Cerebellar cortex (tissue), 1 donor: ENCODE measurements around the gene PTGER1.
A peak's percentile ranks its signal among the peaks of the same experiment; 100 is the strongest.

Experiments
- DNase-seq: peaks from one replicate; pipeline ENCODE4 v3.0.0-alpha.2; 2015; ENCODE audit warnings: low spot score

Gene PTGER1

DNA sequence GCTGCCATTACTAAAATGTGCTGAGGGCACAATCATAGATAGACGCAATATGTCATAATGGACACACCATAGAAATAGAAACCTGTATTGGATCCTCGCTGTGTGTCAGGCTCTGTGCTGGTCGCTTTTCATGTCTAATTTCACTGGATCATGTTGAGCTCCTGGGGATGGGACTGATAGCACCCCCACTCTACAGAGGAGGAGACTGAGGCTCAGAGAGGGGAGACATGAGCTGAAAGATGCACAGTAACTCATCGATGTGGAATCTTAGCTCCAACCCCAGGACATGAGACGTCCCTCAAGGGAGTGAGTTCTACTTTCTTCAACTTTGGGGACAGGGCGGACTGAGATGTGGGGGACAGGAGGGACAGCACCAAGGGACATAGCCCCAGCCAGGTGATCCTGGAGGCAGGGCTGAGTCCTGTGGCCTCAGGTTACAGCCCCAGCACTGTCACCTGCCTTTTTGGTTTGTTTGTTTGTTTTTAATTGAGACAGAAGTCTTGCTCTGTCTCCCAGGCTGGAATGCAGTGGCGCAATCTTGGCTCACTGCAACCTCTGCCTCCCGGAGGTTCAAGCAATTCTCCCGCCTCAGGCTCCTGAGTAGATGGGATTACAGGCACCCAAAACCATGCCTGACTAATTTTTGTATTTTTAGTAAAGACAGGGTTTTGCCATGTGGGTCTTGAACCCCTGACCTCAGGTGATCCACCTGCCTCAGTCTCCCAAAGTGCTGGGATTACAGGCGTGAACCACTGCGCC lies 27.4 kb upstream of the PTGER1 start:
- DNase-seq = no peak

DNA sequence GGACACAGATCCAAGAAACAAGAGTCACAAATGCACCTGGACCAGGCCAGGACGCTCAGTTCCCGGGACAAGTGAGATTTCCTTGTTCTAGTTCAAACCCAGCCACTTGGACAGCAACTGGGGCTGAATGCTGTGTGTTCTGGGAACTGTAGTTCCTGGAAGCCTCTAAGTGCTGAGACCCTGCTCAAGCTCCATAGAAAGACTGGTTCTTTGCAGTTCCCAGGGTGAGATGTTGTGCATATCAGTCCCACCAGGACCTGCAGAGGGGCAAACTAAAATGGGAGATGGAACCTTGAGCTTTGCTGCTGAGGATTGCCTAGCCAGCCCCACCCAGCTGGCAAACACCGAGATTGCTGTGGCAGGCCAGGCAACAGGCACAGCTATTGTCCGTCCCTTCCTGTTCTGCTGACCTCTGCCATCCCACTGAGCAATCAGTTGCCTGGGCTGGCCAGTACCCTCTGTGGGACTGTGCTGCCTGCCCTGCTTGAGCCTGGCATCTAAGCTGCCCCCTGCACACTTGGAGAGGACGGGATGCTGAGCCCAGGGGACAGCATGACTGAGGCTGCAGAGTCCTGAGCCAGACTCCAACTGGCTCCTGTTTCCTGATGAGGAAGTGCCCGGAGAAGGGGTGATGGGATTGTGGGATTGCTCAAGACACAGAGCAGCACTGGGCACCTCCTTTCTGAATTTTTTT lies 22.2 kb upstream of the PTGER1 start:
- DNase-seq = peak; percentile 67

DNA sequence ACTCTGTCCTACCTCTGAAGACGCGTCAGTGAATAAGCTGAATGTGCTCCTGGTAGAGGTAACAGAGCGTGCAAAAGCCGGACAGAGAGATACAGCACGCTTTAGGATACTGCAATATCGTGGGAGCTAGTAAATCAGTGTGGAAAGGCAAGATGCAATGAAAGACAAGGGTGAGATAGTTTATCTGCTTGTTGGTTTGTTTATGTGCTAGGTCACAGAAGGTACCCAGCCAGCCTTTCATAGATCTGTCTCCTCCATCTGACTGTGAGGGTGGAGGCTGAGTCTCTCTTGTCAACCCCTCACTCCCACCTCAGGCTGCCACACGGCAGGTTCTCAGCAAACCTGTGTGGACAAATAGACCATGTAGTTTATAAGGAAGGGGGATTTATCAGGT lies 21.7 kb upstream of the PTGER1 start:
- DNase-seq = peak; percentile 62

DNA sequence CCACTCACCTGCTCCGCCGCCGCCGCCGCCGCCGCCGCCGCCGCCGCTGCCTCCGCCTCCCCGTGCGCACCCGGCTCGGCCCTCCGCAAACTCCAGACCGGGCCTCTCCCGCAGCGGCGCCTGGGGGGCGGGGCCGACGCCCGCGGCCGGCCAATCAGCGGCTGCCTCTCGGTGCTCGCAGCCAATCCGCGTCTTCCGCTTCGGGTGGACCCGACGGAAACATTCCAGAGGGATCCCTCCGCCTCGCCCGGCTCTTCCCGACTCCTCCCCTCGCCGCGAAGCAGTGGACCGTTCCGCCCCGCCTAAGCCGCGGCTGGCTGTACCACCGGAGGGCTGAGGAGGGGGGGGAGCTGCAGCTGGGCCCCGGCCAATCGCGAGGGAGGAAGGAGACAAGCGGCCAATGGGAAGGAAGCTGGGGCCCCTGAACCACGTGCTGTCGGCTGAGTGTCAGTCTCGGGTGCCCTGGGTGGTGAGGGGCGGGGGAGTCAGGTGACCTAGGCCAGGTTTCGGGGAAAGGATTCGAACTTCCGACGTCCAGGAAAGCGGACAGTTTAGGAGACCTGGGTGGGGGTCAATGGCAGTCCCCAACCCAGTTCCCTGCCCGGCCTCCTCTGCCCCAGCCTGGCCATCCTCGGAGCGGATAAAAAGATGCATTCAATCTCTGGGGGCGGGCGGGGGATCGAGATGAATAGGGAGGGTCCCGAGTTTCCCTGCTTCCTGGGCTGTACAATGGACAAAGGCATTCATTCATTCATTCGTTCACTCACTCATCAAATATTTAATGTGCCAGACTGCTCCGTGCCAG lies 21.1 kb upstream of the PTGER1 start, which contains the start of gene GIPC1:
TSS of gene GIPC1 (minus strand) at position 99 of the 805 bp plus-strand sequence. CDS start 13,151 bp downstream, outside the sequence.
- peak; percentile 98 for DNase-seq

DNA sequence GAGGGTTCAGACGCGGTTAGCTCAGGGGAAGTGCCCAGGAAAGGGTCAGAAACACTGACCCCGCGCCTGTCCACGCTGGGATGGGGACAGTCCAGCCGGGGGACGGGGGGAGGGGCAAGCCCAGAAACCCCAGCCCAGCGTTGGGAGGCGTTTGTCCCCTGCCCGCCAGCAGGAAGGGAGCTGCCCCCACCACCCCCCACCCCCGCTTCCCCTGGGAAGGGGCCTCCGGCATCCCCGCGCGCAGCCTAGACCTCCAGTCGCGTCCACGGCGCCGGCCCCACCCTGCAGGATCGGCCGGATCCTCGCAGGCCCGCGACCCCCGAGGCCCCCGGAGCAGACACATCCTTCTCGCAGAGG lies 20.5 kb upstream of the PTGER1 start:
- no peak for DNase-seq

DNA sequence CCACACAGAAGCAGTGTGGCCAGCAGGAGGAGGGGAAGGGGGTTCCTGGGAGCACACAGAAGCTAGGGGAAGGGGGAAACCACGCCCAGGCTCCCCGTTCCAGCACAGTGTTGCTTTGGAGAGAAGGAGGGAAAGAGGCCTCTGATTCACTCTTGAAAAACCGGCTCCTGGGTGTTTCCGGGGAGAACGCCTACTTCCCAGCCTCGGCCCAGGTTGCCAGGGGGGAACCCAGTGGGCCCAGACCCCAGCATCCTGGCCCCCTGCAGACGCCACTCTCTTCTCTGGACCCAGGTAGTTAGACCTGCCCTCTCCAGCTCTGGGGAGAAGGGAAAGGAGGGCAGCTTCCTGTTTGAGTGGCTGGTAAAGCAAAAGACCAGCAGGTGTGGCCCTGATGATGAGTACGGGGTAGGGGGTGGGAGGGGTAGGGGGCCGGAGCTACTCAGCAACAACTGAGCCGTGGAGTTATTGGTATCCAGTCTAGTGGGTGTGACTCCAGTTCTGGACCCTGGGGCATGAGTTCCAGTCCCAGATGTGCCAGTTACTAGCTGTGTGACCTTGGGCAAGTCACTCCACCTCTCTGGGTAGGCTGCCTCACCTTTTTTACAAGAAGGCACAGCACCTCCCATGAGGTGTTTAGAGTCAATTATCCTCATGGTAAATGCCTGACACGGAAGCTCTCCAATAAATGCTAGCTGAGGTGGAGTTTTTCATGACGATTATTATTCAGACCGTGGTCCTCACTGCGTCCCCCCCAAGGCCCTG lies 19.9 kb upstream of the PTGER1 start:
- no peak for DNase-seq

DNA sequence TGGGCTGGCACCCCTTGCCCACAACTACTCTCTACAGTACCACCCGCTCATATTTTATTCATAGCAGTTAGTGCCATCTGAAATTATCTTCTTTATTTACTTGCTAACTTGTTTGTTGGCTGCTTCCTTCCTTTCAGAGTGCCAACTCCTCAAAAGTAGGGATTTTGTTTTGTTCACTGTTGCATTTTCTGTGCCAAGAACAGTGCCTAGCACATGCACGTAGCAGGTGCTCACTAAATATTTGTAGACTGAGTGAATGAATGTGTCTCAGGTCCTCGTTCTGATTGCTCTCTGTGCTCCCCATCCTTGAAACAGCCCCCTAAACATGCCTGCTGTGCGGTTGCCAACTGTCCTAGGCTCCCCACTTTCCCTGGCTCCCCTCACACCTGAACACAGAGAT lies 19.3 kb upstream of the PTGER1 start:
- DNase-seq = no peak

DNA sequence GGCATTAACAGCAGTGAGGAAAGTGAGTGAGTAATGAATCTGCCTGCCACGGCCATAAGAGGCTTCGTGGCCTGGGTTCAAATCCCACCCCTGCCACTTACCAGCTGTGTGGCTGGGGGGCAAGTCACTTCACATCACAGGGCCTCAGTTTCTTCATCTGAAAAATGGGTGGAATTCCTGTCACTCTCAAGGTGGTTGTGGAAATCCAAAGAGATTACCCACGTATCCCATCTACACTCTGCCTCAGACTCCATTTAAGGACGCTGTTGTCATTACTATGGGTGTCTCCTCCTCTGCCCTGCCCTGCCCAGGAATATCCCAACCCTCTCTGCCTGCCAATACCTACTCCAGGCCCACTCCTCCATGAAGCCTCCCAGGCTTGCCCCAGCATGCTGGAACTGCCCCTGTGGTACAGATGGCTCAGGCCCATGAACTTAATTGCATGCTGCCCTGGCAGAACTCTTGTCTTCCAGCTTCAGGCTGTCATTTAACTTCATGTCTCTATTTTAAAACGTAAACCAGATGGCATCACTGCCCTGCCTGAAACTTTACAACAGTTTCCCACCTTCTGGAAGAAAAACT lies 17.7 kb upstream of the PTGER1 start:
- DNase-seq = no peak

DNA sequence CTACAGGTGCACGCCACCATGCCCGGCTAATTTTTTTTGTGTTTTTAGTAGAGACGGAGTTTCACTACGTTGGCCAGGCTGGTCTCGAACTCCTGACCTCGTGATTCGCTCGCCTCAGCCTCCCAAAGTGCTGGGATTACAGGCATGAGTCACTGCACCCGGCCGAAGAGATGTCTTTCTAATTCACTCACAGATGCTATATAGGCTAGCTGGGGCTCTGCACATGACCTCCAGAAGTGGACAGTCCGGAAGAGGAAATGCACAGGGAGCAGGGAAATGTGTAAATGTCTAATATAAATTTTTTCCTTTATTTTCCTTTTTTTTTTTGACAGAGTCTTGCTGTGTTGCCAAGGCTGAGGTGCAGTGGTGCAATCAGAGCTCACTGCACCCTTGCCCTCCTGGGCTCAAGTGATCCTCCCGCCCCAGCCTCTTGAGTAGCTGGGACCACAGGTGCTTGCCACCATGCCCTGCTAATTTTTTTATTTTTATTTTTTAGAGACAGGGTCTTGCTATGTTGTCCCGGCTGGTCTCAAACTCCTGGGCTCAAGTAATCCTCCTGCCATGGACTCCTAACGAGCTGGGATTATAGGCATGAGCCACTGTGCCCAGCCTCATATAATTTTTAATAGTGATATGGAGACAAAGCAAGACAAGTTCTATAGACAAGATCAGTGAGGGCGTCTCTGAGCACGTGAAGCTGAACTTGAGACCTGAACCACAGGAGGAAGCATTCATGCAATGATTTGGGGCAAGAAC lies 12.4 kb upstream of the PTGER1 start:
- DNase-seq = no peak

DNA sequence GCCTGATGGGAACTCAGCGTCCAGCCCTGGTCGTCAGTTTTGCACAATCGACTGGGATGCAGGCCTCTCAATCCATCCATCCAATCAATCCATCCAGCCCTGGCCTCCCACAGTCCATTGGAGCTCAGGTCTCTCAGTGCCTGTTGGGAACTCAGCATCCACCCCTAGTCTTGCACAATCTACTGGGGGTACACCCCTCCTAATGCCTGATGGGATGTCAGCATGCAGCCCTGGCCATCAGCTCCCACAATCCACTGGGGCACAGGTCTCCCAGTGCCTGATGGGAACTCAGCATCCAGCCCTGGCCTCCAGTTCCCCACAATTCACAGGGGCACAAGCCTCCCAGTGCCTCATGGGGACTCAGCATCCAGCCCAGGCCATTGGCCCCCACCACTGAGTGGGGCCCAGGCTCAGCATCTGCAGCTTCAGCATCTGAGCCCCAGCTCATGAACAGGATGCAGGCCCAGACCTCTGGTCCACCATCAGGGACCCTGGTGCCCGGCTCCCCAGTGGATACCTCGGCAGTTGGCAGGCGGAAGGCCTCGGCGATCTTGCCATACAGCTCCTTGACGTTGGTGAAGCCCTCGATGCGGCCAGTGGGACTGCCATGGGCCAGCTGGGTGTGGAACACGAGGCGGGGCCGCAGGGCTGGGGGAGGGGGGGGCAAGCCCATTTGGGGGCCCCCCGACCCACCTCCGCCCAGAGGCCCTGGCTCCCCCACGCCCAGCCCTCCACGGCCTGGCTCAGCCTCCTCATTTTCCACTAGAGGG lies 7.2 kb upstream of the PTGER1 start:
- no peak for DNase-seq

DNA sequence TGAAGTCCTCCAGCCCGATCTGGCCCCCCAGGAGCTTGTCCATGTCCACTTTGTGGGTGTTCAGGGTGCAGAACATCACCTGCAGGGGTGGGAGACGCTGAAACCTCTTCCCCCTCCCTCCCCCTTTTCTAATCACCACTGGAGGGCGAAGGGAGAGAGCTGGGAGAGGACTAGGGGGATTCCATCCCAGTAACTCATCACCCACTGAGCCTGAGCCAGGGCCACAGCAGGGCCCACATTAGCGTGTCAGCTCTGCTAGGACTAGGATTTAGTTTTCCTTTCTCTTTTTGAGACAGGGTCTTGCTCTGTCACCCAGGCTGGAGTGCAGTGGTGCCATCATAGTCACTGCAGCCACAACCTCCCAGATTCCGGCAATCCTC lies 5.5 kb upstream of the PTGER1 start:
- DNase-seq = no peak

DNA sequence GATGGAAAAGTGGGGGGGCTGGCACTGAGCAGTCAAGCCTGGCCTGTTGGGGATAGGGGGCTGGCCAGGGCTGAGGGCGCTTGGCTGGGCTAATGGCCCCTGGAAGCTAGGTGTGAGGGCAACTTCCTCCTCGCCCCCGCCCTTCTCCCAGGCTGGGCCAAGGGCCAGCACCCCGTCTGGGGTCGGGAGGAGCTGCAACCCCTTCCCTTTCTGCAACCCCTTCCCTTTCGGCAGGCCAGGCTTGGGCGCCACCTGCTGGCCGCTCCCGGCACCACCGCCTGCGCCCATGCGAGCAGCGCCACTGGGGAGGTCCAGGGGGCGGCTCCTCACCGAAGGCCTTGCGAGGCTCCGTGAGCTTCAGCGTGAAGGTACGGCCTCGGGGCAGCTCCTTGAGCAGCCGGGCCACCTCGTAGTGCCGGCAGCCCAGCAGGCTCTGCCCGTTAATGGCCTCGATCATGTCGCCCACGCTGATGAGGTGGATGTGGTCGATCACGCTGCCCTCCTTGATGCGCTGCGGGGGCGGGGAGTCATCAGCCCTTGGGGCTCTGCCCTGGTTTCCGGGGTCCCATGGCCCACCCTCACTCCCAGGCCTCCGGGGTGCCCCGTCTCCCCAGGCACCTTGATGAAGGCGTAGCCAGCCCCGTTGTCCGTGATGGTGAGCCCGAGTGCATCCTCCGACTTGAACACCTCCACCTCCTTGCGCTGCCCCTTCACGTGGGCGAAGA lies 5.0 kb upstream of the PTGER1 start:
- DNase-seq = peak; percentile 62

DNA sequence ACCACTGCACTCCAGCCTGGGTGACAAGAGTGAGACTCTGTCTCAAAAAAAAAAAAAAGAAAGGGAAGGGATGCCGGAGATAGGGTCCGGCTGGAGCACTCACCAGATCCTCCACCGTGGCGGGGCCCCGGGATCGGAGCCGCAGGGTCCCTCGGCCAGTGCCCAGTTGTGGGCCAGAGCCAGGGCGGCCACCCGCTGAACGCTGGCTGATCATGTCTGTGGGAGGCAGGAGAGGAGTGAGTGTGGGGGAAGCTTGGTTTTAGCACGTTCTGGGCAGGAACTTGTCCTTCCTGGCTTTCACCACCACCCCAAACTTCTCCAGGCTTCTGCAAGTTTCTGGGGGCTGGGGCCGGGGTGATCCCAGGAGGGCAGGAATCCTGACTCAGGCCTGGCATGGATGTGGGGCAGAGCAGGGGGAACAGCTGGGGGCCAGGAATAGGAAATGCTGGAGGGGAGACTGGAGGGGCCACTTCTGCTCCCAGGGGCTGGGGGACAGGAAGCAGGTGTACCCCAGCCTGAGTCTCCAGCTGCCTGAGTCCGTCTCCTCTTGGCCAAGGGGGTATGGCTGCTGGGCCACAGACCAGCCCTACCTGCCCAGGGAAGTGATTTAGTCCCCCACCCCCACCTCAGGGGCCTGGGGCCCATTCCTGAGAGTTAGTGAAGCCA lies 4.3 kb upstream of the PTGER1 start:
- no peak for DNase-seq

DNA sequence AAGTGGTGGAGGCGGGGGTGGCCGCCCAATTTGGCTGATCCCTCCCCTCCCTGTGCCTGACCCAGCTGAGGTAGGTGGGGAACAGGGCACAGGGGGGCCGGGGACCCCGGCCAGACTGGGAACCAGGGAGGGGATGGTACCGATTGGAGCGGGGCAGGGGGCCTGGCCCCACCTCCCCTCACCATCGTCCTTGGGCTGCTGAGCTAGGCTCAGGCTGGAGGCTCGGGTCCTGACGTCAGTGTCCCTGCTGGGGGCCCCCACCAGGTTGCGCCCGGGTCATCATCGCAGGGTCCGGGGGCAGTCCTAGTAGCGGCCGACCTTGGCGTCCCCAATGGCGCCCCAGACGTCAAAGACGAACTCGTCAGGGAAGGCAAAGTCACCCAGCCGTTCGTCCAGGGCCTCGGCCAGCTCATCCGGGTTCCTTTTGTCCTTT lies 3.0 kb upstream of the PTGER1 start:
- no peak for DNase-seq

DNA sequence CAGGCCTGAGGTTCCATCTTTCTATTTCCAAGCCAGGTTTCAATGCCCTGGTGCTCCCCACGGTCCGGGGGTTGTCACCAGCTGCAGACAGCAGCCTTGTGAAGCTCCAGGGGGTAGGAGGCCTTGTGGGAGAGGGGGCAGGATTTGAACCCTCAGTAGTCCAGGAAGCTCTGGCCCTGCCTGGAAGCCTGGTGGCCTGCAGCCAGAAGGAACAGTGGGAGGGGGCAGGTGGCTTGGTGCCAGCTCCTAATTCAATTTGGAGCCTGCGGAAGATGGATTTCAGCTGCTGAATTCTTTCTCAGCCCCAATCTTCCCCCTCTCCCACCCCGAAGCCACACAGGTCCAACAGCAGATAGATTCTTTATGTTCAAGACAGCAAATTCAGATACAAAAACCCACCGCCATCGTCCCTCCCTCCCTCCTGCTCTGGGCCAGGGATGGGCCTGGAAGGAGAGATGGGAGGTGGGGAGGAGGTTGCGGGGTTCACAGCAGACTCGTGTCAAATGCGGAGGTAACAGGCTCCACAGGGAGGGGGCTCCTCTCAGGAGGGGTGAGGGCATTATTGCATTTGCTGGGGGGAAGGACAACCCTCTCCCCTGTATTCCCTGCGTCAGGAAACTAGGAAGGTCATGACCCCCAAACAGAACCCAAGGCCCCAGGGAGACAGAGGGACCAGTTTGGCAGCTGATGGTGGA lies 2.4 kb upstream of the PTGER1 start:
- DNase-seq = no peak

DNA sequence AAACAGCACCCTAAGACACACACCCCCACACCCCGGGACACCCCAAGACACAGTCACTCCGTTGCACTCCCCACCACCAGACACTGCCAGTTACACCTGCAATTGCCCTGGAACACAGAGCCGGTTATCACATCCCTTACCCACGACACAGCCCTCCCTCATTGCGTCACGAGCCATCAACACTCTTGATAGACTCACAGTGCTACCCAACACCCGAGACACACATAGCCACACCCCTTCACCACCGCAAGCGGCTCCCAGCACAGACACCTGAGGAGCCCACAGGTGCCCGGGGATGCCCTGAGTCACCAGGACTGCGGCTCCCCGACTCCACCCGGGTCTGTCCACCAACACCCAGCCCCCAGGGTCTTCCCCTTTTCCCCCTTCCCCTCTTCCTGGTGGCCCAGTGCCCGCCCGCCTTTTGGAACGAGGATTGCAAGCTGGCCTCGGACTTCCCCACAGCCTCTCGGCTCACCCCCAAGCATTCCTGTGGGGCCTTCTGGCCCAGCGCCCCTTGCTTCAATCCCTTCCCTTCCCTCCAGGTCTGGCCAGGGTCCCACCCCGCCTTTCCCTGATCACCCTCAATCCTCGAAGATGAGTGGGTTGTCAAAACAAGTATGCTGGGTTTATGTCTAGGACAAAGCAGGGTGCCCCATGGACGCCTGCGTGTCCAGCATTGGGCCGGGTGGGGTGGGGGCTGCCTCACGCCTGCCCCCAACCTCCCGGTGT lies 1.7 kb upstream of the PTGER1 start:
- peak; percentile 66 for DNase-seq

DNA sequence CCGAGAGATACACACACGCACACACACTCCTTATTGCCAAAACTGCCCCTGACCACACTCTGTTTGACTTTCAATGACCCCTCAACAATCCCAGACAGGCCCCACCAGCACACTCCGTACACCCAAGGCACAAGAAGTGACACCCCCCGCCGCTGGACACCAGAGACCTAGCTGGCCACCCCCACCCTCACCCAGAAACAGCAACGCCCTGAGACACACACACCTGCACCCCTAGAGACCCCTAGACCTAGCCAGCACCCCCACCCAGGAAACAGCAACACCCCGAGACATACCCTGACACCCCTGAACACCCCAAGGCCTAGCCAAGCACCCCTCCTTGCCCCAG lies 1.1 kb upstream of the PTGER1 start:
- DNase-seq = no peak

DNA sequence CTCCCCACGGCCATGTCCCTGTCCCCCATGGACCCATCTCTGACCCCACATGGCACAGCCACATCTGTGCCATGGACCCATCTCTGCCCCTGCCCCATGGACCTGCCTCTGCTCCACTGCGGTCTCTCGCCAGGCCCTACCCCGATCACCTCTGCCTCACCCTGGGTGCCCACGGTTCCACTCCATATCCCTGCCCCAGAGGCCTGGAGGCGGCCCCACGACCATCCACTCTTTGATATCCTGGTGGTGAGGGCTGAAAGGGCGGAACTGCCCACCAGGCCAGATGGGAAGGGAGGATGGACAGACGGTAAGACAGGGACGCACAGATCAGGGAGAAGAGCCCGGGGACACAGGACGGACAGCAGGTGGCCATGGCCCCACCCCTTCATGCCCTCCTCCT lies 327 bp downstream of the PTGER1 start:
- no peak for DNase-seq
